ENCODE results near the gene SLC16A8.

Gene SLC16A8

GRCh38 chr22:38083931-38084631 lies at the start of gene SLC16A8:
SLC16A8 (minus strand) TSS chr22:38084184; CDS start chr22:38082873, 1,311 bp downstream.
- H2AFZ ChIP-seq (ENCODE audit: low read depth, low read length), result no peak within 1 kb of the TSS
- no peaks in the 10 kb centered on the region for H3K27me3 ChIP-seq (ENCODE audit: insufficient read depth, low read length)
- no peaks in the 10 kb centered on the region for H3K9me3 ChIP-seq (ENCODE audit: low read length)
- H3K36me3 ChIP-seq (ENCODE audit: insufficient read depth, low read length), result no peaks in the 10 kb centered on the region
- H3K4me1 ChIP-seq (ENCODE audit: insufficient read depth, low read length), result peaks cover 12% of the 10 kb centered on the region
- H3K4me3 ChIP-seq (ENCODE audit: low read length), result no peak within 1 kb of the TSS

DNA sequence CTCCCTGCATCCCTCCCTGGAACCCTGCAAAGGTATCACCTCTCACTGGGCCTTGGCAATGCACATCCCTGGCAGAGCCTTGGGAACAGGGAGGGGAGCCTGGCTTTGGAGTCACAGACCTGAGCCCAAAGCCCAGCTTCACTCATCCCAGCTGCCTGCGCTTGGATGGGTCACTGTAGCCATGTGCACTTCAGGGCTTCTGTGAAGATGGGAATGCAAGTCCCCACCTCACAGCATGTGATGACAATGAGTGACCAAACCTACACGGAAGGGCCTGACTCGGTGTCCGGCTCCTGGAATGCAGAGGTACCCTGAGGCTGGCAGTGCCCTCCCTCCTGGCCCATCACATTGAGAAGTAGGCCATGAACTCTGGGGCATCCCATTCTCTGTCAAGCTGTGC lies 49.3 kb upstream of the SLC16A8 start:
- Histone ChIP-seq H3K27me3 (ENCODE audit: insufficient read depth, low read length) (no peaks in the 10 kb centered on the region), H3K9me3 (ENCODE audit: low read length) (no peaks in the 10 kb centered on the region), H2AFZ (ENCODE audit: low read depth, low read length) (no peak overlapping the region)

DNA sequence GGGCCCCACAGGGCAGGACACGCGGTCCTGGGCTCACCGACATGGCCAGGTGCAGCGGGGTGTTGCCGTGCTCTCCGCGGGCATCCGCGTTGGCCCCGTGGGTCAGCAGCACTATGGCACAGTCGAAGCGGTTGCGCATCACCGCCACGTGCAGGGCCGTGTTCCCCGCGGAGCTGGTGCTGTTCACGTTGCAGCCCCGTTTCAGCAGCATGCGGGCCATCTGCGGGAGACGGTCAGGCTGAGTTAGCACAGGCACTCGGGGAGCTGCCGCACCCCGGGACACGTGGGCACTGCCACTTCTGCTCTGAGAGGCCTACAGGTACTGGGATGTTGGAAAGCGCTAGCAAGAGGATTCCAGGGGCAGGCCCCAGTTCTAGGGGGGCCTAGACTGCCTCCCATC lies 48.8 kb upstream of the SLC16A8 start:
- H3K9me3 ChIP-seq (ENCODE audit: low read length), result no peaks in the 10 kb centered on the region
- no peak overlapping the region for H2AFZ ChIP-seq (ENCODE audit: low read depth, low read length)
- no peaks in the 10 kb centered on the region for H3K4me1 ChIP-seq (ENCODE audit: insufficient read depth, low read length)
- no peak overlapping the region for H3K4me3 ChIP-seq (ENCODE audit: low read length)
- H3K36me3 ChIP-seq (ENCODE audit: insufficient read depth, low read length), result peaks cover 13% of the 10 kb centered on the region
- no peaks in the 10 kb centered on the region for H3K27me3 ChIP-seq (ENCODE audit: insufficient read depth, low read length)

More for the DNA sequence above, 49.3 kb upstream of the SLC16A8 start:
- Histone ChIP-seq H3K4me1 (ENCODE audit: insufficient read depth, low read length) (no peaks in the 10 kb centered on the region), H3K36me3 (ENCODE audit: insufficient read depth, low read length) (peaks cover 17% of the 10 kb centered on the region), H3K4me3 (ENCODE audit: low read length) (no peak overlapping the region)

GRCh38 chr22:38132136-38132535 lies 48.2 kb upstream of the SLC16A8 start:
- Histone ChIP-seq H3K9me3 (ENCODE audit: low read length) (no peaks in the 10 kb centered on the region), H3K36me3 (ENCODE audit: insufficient read depth, low read length) (peaks cover 13% of the 10 kb centered on the region), H3K27me3 (ENCODE audit: insufficient read depth, low read length) (no peaks in the 10 kb centered on the region), H3K4me1 (ENCODE audit: insufficient read depth, low read length) (no peaks in the 10 kb centered on the region), H2AFZ (ENCODE audit: low read depth, low read length) (no peak overlapping the region), H3K4me3 (ENCODE audit: low read length) (no peak overlapping the region)

GRCh38 chr22:38131399-38131798 lies 47.4 kb upstream of the SLC16A8 start:
- no peak overlapping the region for H3K4me3 ChIP-seq (ENCODE audit: low read length)
- peaks cover 13% of the 10 kb centered on the region for H3K36me3 ChIP-seq (ENCODE audit: insufficient read depth, low read length)
- H3K27me3 ChIP-seq (ENCODE audit: insufficient read depth, low read length), result no peaks in the 10 kb centered on the region
- H3K9me3 ChIP-seq (ENCODE audit: low read length), result no peaks in the 10 kb centered on the region
- no peaks in the 10 kb centered on the region for H3K4me1 ChIP-seq (ENCODE audit: insufficient read depth, low read length)
- no peak overlapping the region for H2AFZ ChIP-seq (ENCODE audit: low read depth, low read length)

GRCh38 chr22:38129856-38130255 lies 45.9 kb upstream of the SLC16A8 start:
- Histone ChIP-seq H2AFZ (ENCODE audit: low read depth, low read length) (no peak overlapping the region), H3K36me3 (ENCODE audit: insufficient read depth, low read length) (peaks cover 10% of the 10 kb centered on the region), H3K27me3 (ENCODE audit: insufficient read depth, low read length) (no peaks in the 10 kb centered on the region), H3K4me3 (ENCODE audit: low read length) (no peak overlapping the region), H3K9me3 (ENCODE audit: low read length) (no peaks in the 10 kb centered on the region), H3K4me1 (ENCODE audit: insufficient read depth, low read length) (no peaks in the 10 kb centered on the region)

- Histone ChIP-seq H3K4me1 (ENCODE audit: insufficient read depth, low read length) (no peaks in the 10 kb centered on the region), H3K4me3 (ENCODE audit: low read length) (no peak overlapping the region), H3K27me3 (ENCODE audit: insufficient read depth, low read length) (no peaks in the 10 kb centered on the region), H2AFZ (ENCODE audit: low read depth, low read length) (no peak overlapping the region), H3K9me3 (ENCODE audit: low read length) (no peaks in the 10 kb centered on the region), H3K36me3 (ENCODE audit: insufficient read depth, low read length) (peaks cover 10% of the 10 kb centered on the region)
Measured at GRCh38 chr22:38129021-38129420, 45.0 kb upstream of the SLC16A8 start.

DNA sequence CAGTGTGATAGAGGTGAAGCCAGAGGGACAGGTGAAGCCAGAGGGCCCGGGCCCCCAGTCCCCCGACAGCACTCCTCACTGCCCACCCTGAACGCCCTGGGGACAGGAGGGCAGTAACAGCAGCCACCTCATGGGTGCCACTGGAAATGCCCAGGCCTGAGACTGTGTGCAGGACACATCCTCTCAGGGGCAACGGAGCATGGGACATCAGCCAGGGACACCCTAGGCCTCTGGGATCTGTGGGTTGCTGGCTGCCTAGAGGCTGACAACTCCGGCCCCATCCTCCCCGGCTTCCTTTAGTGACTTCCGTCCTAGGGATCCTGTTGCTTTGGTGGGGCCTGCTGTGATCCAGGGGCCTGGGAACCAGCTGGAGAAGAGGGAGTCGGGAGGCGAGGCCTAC lies 43.9 kb upstream of the SLC16A8 start:
- H2AFZ ChIP-seq (ENCODE audit: low read depth, low read length), result no peak overlapping the region
- no peaks in the 10 kb centered on the region for H3K9me3 ChIP-seq (ENCODE audit: low read length)
- H3K27me3 ChIP-seq (ENCODE audit: insufficient read depth, low read length), result no peaks in the 10 kb centered on the region
- peaks cover 6% of the 10 kb centered on the region for H3K36me3 ChIP-seq (ENCODE audit: insufficient read depth, low read length)
- no peaks in the 10 kb centered on the region for H3K4me1 ChIP-seq (ENCODE audit: insufficient read depth, low read length)
- no peak overlapping the region for H3K4me3 ChIP-seq (ENCODE audit: low read length)

DNA sequence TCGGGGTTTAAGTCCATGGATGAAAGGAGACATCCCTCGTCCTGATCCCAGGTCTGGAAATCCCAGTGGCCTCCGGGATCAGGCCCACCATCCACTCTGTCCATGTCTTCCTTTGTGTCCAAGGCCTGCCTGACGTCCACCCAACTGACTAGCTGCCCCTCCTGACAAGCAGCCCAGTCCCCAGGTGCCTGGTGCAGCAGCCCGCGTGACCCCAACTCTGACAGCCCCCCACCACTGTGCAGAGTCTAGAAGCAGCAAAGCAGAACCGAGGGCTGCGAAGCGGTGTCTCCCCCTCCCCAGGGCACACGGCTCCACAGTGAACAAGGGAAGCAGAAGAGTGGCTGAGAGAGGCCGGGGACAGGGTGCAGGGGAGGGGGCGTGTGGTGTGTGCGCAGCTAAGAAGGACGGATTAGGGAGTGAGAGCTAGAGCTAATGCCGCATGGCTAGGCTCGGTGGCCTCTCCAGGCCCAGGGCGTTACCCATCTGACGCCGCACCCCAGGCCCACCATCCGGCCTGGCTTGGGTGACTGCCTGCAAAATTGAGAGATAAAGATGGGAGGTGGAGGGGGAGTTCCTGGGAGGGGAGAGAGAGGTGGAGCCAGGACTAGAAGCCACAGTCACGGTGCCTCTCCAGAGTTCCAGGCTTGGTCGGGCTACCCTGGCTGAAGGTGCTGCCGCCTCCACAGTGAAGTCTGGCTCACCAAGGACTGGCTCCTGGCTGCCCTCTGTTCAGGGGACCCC lies 43.1 kb upstream of the SLC16A8 start:
- H3K4me1 ChIP-seq (ENCODE audit: insufficient read depth, low read length), result no peaks in the 10 kb centered on the region
- no peaks in the 10 kb centered on the region for H3K9me3 ChIP-seq (ENCODE audit: low read length)
- peaks cover under 1% of the 10 kb centered on the region for H3K36me3 ChIP-seq (ENCODE audit: insufficient read depth, low read length)
- H3K27me3 ChIP-seq (ENCODE audit: insufficient read depth, low read length), result no peaks in the 10 kb centered on the region
- no peak overlapping the region for H2AFZ ChIP-seq (ENCODE audit: low read depth, low read length)
- H3K4me3 ChIP-seq (ENCODE audit: low read length), result no peak overlapping the region

GRCh38 chr22:38125751-38126201 lies 41.8 kb upstream of the SLC16A8 start:
- no peaks in the 10 kb centered on the region for H3K27me3 ChIP-seq (ENCODE audit: insufficient read depth, low read length)
- no peak overlapping the region for H2AFZ ChIP-seq (ENCODE audit: low read depth, low read length)
- no peaks in the 10 kb centered on the region for H3K36me3 ChIP-seq (ENCODE audit: insufficient read depth, low read length)
- no peaks in the 10 kb centered on the region for H3K9me3 ChIP-seq (ENCODE audit: low read length)
- H3K4me1 ChIP-seq (ENCODE audit: insufficient read depth, low read length), result no peaks in the 10 kb centered on the region
- no peak overlapping the region for H3K4me3 ChIP-seq (ENCODE audit: low read length)

DNA sequence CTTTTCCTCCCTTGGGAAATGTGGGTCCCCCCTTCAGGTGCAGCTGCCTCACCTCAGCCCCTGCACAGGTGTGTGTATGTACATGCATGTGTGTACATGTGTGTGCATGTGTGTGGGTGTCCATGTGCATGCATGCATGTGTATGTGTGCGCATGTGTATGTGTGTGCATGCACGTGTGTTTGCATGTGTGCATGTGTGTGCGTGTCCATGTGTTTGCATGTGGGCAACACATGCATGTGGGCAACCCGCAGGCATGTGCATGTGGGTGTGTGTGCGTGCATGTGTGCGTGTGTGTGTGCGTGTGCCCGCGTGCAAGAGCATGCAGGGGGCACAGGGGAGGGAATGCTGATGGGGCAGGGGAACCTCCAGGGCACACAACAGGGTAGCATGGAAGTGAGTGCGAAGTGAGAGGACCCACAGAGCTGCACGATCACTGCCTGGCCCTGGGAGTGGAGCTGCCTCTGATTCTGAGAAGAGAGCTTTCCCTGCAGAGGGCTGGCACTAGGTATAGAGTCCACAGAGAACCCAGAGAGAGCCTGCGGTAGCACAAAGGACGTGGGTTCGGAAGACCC lies 41.1 kb upstream of the SLC16A8 start:
- no peak overlapping the region for H3K4me3 ChIP-seq (ENCODE audit: low read length)
- H3K36me3 ChIP-seq (ENCODE audit: insufficient read depth, low read length), result no peaks in the 10 kb centered on the region
- no peaks in the 10 kb centered on the region for H3K4me1 ChIP-seq (ENCODE audit: insufficient read depth, low read length)
- no peaks in the 10 kb centered on the region for H3K27me3 ChIP-seq (ENCODE audit: insufficient read depth, low read length)
- H2AFZ ChIP-seq (ENCODE audit: low read depth, low read length), result no peak overlapping the region
- no peaks in the 10 kb centered on the region for H3K9me3 ChIP-seq (ENCODE audit: low read length)

DNA sequence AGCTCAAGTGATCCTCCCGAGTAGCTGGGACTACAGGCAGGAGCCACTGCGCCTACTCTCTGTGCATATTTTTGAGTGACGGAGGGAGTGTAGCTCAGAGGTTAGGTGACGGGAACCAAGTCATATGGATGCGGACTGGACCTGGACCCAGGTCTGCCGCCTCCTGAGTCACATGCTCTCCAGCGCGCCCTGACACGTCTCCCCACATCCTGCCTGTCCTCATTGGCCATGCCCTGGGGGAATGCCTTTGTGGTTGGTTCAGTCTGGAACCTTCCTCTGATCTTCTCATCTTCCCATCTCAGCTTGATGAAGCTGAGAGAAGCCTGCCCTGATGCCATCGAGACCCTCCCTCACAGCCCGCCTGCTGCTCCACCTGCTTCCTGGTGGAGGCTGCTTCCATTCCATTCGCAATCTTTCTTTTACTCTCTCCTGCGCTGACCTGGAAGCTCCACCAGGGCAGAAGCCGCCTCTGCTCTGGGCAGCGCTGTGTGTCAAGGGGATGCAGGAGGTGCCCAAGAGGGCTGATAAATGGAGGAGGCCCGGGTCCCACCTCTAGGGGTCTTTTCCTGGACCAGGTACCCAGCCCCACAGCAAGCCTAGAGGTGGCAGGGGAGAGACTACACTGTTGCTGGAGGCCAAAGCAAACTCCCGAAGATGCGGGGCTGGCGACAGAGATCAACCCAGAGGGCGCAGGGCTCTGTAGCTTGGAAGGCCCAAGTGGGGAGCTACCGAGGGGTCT lies 40.4 kb upstream of the SLC16A8 start:
- H3K4me3 ChIP-seq (ENCODE audit: low read length), result no peak overlapping the region
- H2AFZ ChIP-seq (ENCODE audit: low read depth, low read length), result no peak overlapping the region
- no peaks in the 10 kb centered on the region for H3K9me3 ChIP-seq (ENCODE audit: low read length)
- no peaks in the 10 kb centered on the region for H3K27me3 ChIP-seq (ENCODE audit: insufficient read depth, low read length)
- no peaks in the 10 kb centered on the region for H3K4me1 ChIP-seq (ENCODE audit: insufficient read depth, low read length)
- no peaks in the 10 kb centered on the region for H3K36me3 ChIP-seq (ENCODE audit: insufficient read depth, low read length)

GRCh38 chr22:38122616-38123015 lies 38.6 kb upstream of the SLC16A8 start:
- H3K4me3 ChIP-seq (ENCODE audit: low read length), result no peak overlapping the region
- H2AFZ ChIP-seq (ENCODE audit: low read depth, low read length), result no peak overlapping the region
- H3K4me1 ChIP-seq (ENCODE audit: insufficient read depth, low read length), result no peaks in the 10 kb centered on the region
- H3K9me3 ChIP-seq (ENCODE audit: low read length), result no peaks in the 10 kb centered on the region
- H3K36me3 ChIP-seq (ENCODE audit: insufficient read depth, low read length), result no peaks in the 10 kb centered on the region
- no peaks in the 10 kb centered on the region for H3K27me3 ChIP-seq (ENCODE audit: insufficient read depth, low read length)

Data from neuron (in vitro differentiated cells).